Endothelial cell of umbilical vein (primary cell): ENCODE measurements around the gene GRM4. TPM values are rescaled to one million over a fixed set of nuclear protein-coding genes. Genes with fewer than 3 reads are reported as not detected.

Experiments
- BruUV-seq: library from RNA; stranded (reverse); fragments of 400-500 nt; replicated peaks from 2 replicates; lab custom pipeline; 2021; lab: Mats Ljungman, UMichigan
- CTCF ChIA-PET: fragments of 300-600, 350-600 bp; sonication (Branson Sonifier 250); formaldehyde crosslinking; loops from one replicate; lab custom pipeline; 2021; ENCODE audit warnings: antibody characterized with exemption, inconsistent platforms; lab: Charles Lee
- POLR2A ChIA-PET: fragments of 300-600, 350-600 bp; sonication (Branson Sonifier 250); formaldehyde crosslinking; loops from one replicate; lab custom pipeline; 2021; ENCODE audit warnings: antibody characterized with exemption, inconsistent platforms; lab: Charles Lee
- DNase-seq: peaks from one replicate; pipeline ENCODE4 v3.0.0-alpha.2; 2011; ENCODE audit warnings: low read depth, low spot score
- FAIRE-seq: peaks from 2 replicates; lab custom pipeline; 2011; peaks lifted over from hg19 to GRCh38; lab: Jason Lieb, UNC
- H2AFZ ChIP-seq: 2 replicates; pipeline ENCODE4 v1.6.0; 2012; ENCODE audit warnings: low read depth, low read length, control low read depth, inconsistent platforms
- H3K27ac ChIP-seq: 2 replicates; pipeline ENCODE4 v1.5.1; 2011; ENCODE audit warnings: low read depth, mild to moderate bottlenecking, control low read depth, low read length, moderate library complexity; ENCODE audit not compliant: insufficient read depth
- H3K27me3 ChIP-seq, 2 experiments: 2 replicates each; pipeline versions ENCODE4 v1.6.0 to v1.6.1; 2011; ENCODE audit warnings: low read length in 2 of 2, mixed read lengths in 1 of 2; ENCODE audit not compliant: control insufficient read depth in 2 of 2, insufficient read depth in 2 of 2
- H3K36me3 ChIP-seq, 2 experiments: 2 replicates in 1 of 2; 3 replicates in 1 of 2; pipeline ENCODE4 v1.5.1; 2011; ENCODE audit warnings: low read length in 2 of 2, mild to moderate bottlenecking in 1 of 2, moderate library complexity in 1 of 2; ENCODE audit not compliant: control insufficient read depth in 2 of 2, insufficient read depth in 2 of 2; ENCODE audit errors: extremely low read depth in 1 of 2
- H3K4me1 ChIP-seq: 3 replicates; pipeline ENCODE4 v1.5.1; 2011; ENCODE audit warnings: mild to moderate bottlenecking, low read length; ENCODE audit not compliant: control insufficient read depth, insufficient read depth; ENCODE audit errors: extremely low read depth
- H3K4me2 ChIP-seq: 2 replicates; pipeline ENCODE4 v1.6.1; 2011; ENCODE audit warnings: low read length, control low read depth, mixed read lengths; ENCODE audit not compliant: insufficient read depth
- H3K4me3 ChIP-seq, 3 experiments: fragments of 200-600 bp in 1 of 3; sonication (generic), shearing (Covaris generic) in 1 of 3; replicated peaks in 1 of 3; 2 replicates each; pipeline ENCODE4 v1.5.1; 2011 to 2016; ENCODE audit warnings: control low read depth in 3 of 3, low read length in 3 of 3, mild to moderate bottlenecking in 2 of 3, inconsistent platforms in 1 of 3, low read depth in 1 of 3, moderate library complexity in 1 of 3; ENCODE audit not compliant: insufficient read depth in 1 of 3
- H3K79me2 ChIP-seq: 2 replicates; pipeline ENCODE4 v1.6.0; 2012; ENCODE audit warnings: low read length, inconsistent platforms; ENCODE audit not compliant: control insufficient read depth, insufficient read depth
- H3K9ac ChIP-seq: replicated peaks from 2 replicates; pipeline ENCODE3; 2011; ENCODE audit warnings: low read length, control low read depth; ENCODE audit not compliant: insufficient read depth; ENCODE audit errors: extremely low read depth
- H3K9me1 ChIP-seq: replicated peaks from 3 replicates; pipeline ENCODE4 v1.6.0; 2011; ENCODE audit warnings: mild to moderate bottlenecking, low read length; ENCODE audit not compliant: control insufficient read depth, insufficient read depth; ENCODE audit errors: extremely low read depth
- H3K9me3 ChIP-seq: replicated peaks from 2 replicates; pipeline ENCODE4 v1.5.1; 2012; ENCODE audit warnings: low read length, inconsistent platforms; ENCODE audit not compliant: control insufficient read depth, insufficient read depth
- H4K20me1 ChIP-seq: replicated peaks from 2 replicates; pipeline ENCODE3; 2011; ENCODE audit warnings: mild to moderate bottlenecking, low read length; ENCODE audit not compliant: control insufficient read depth, insufficient read depth; ENCODE audit errors: extremely low read depth
- EZH2 ChIP-seq: IDR thresholded peaks from 2 replicates; pipeline ENCODE4 v1.6.1; 2012; ENCODE audit warnings: borderline replicate concordance, low read depth, mild to moderate bottlenecking, moderate library complexity, low read length, inconsistent platforms; ENCODE audit not compliant: severe bottlenecking
- FOS ChIP-seq: IDR thresholded peaks from 2 replicates; pipeline ENCODE4 v1.6.1; 2011; ENCODE audit warnings: mild to moderate bottlenecking, low read length, moderate library complexity, borderline replicate concordance; ENCODE audit not compliant: insufficient read depth
- GATA2 ChIP-seq: IDR thresholded peaks from 2 replicates; pipeline ENCODE4 v1.7.0; 2011; ENCODE audit warnings: low read depth, mild to moderate bottlenecking, moderate library complexity, mixed read lengths, low read length; ENCODE audit not compliant: insufficient read length, insufficient read depth
- JUN ChIP-seq: IDR thresholded peaks from 2 replicates; pipeline ENCODE4 v1.6.1; 2011; ENCODE audit warnings: borderline replicate concordance, low read depth; ENCODE audit not compliant: insufficient read length, insufficient read depth
- MYC ChIP-seq: IDR thresholded peaks from one replicate; pipeline ENCODE4 v1.6.1; 2011; ENCODE audit warnings: mild to moderate bottlenecking, low read depth, low read length
- POLR2A ChIP-seq: IDR thresholded peaks from 2 replicates; pipeline ENCODE4 v1.6.1; 2012; ENCODE audit warnings: low read depth, mild to moderate bottlenecking, control low read depth, low read length
- POLR2AphosphoS5 ChIP-seq: IDR thresholded peaks from 2 replicates; pipeline ENCODE4 v1.6.1; 2012; ENCODE audit warnings: low read depth, mild to moderate bottlenecking, control low read depth, low read length, moderate library complexity; ENCODE audit not compliant: insufficient read depth
- dilution Hi-C: fragments of 300-500 bp; cut with MboI; formaldehyde crosslinking; loops from one replicate; pipeline ENCODE4 v1.15.0; 2019; ENCODE audit warnings: low sequenced_read_pairs; ENCODE audit not compliant: extremely low pct_ligation_motif_present
- intact Hi-C: fragments of 100-400 bp; cut with micrococcal nuclease; formaldehyde crosslinking; loops from one replicate; pipeline ENCODE4 v1.10.0; 2022
- polyA plus RNA-seq, 4 experiments: library from polyadenylated mRNA; depleted of rRNA in 3 of 4; stranded (reverse) in 3 of 4; unstranded in 1 of 4; fragments of >200 nt; gene quantifications; 2 replicates each; pipeline versions ENCODE4 v1.2.1 to v1.2.3, GENCODE V29; 2011 to 2012; ENCODE audit warnings: missing spikeins in 1 of 4
- total RNA-seq: library from RNA; stranded (reverse); gene quantifications from 2 replicates; pipeline ENCODE4 v1.2.3, GENCODE V29; 2021
- TF ChIP-seq, protein P1 (sequence below), 2 donors: IDR thresholded peaks; 1 replicate in 1 of 2; 2 replicates in 1 of 2; pipeline ENCODE4 v1.5.1; 2011; ENCODE audit warnings: low read length in 2 of 2, mild to moderate bottlenecking in 2 of 2, moderate library complexity in 2 of 2, control low read depth in 1 of 2, inconsistent platforms in 1 of 2, low read depth in 1 of 2; ENCODE audit not compliant: insufficient read depth in 1 of 2; ENCODE audit errors: extremely low read depth in 1 of 2
- TF ChIP-seq, protein P2 (sequence below): IDR thresholded peaks from 2 replicates; pipeline ENCODE4 v1.6.1; 2011; ENCODE audit not compliant: insufficient read depth, insufficient read length

GRM4 gene
- total and polyA plus RNA-seq, 2 donors (not counting 3 experiments of a cell fraction or from before 2014, with no cell fraction given): 0.03 TPM; not detected in 1

GRCh38 chr6:34046617-34047016 is 99.3 kb downstream of the GRM4 start:
- H3K79me2 ChIP-seq: no peaks in the 10 kb centered on the region
- H3K9me1 ChIP-seq: no peaks in the 10 kb centered on the region
- H4K20me1 ChIP-seq: no peaks in the 10 kb centered on the region
- peaks cover 0 to 3% of the 10 kb centered on the region in 2 experiments for H3K27me3 ChIP-seq
- no peaks in the 10 kb centered on the region for H3K36me3 ChIP-seq
- TF ChIP-seq, protein P1, sequence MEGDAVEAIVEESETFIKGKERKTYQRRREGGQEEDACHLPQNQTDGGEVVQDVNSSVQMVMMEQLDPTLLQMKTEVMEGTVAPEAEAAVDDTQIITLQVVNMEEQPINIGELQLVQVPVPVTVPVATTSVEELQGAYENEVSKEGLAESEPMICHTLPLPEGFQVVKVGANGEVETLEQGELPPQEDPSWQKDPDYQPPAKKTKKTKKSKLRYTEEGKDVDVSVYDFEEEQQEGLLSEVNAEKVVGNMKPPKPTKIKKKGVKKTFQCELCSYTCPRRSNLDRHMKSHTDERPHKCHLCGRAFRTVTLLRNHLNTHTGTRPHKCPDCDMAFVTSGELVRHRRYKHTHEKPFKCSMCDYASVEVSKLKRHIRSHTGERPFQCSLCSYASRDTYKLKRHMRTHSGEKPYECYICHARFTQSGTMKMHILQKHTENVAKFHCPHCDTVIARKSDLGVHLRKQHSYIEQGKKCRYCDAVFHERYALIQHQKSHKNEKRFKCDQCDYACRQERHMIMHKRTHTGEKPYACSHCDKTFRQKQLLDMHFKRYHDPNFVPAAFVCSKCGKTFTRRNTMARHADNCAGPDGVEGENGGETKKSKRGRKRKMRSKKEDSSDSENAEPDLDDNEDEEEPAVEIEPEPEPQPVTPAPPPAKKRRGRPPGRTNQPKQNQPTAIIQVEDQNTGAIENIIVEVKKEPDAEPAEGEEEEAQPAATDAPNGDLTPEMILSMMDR (IDR thresholded peaks at IDR 0.05; ENCODE audit: extremely low read depth in 1 of 2, insufficient read depth in 1 of 2, low read depth in 1 of 2, low read length in 2 of 2): no peak
- TF ChIP-seq POLR2A: no peak
- TF ChIP-seq POLR2AphosphoS5: no peak
- no peak for TF ChIP-seq GATA2
- TF ChIP-seq JUN: no peak
- no peak for TF ChIP-seq EZH2
- TF ChIP-seq FOS: no peak
- TF ChIP-seq, protein P2, sequence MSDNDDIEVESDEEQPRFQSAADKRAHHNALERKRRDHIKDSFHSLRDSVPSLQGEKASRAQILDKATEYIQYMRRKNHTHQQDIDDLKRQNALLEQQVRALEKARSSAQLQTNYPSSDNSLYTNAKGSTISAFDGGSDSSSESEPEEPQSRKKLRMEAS: no peak
- no peak for TF ChIP-seq MYC
- H3K27ac ChIP-seq: no peak overlapping the region
- no peaks in the 10 kb centered on the region for H3K9me3 ChIP-seq
- no peak overlapping the region for H3K4me2 ChIP-seq
- H2AFZ ChIP-seq: no peak overlapping the region
- POLR2A ChIA-PET: no interaction called here
- CTCF ChIA-PET: interaction anchor here (1.3 to 1.6 kb wide), 2 partner anchors 9 to 11 kb away, joined by 3 to 10 read pairs; no protein-coding TSS in a partner anchor
- no peak for DNase-seq
- no TSS peak for BruUV-seq
- H3K4me3 ChIP-seq: no peak overlapping the region
- dilution Hi-C loops (no loop called here), intact Hi-C loops (no loop called here)
- FAIRE-seq: no peak
- H3K4me1 ChIP-seq: no peaks in the 10 kb centered on the region
- H3K9ac ChIP-seq: no peak overlapping the region
